BLaER1 (cell line): Measurements from ENCODE around the gene PXDN.
A peak's percentile ranks its signal among the peaks of the same experiment; 100 is the strongest.

Experiments used
- H3K27ac ChIP-seq: shearing (Covaris generic); formaldehyde crosslinking; 2 replicates; pipeline ENCODE4 v1.8.1; 2022
- H3K27me3 ChIP-seq: shearing (Covaris generic); formaldehyde crosslinking; 2 replicates; pipeline ENCODE4 v1.8.1; 2022
- H3K36me3 ChIP-seq: shearing (Covaris generic); formaldehyde crosslinking; 2 replicates; pipeline ENCODE4 v1.8.1; 2022
- H3K4me1 ChIP-seq: shearing (Covaris generic); formaldehyde crosslinking; 2 replicates; pipeline ENCODE4 v1.8.1; 2022
- H3K4me2 ChIP-seq: shearing (Covaris generic); formaldehyde crosslinking; 2 replicates; pipeline ENCODE4 v1.8.1; 2022
- H3K4me3 ChIP-seq: shearing (Covaris generic); formaldehyde crosslinking; 2 replicates; pipeline ENCODE4 v1.8.1; 2022
- H3K9ac ChIP-seq: shearing (Covaris generic); formaldehyde crosslinking; 2 replicates; pipeline ENCODE4 v1.8.1; 2022
- H3K9me3 ChIP-seq: shearing (Covaris generic); formaldehyde crosslinking; 2 replicates; pipeline ENCODE4 v1.8.1; 2022
- H4K20me1 ChIP-seq: shearing (Covaris generic); formaldehyde crosslinking; 2 replicates; pipeline ENCODE4 v1.8.1; 2022
- Cebpa-rat ChIP-seq: shearing (Covaris generic); IDR thresholded peaks from 2 replicates; pipeline ENCODE4 v1.8.1; 2022

Gene PXDN

DNA sequence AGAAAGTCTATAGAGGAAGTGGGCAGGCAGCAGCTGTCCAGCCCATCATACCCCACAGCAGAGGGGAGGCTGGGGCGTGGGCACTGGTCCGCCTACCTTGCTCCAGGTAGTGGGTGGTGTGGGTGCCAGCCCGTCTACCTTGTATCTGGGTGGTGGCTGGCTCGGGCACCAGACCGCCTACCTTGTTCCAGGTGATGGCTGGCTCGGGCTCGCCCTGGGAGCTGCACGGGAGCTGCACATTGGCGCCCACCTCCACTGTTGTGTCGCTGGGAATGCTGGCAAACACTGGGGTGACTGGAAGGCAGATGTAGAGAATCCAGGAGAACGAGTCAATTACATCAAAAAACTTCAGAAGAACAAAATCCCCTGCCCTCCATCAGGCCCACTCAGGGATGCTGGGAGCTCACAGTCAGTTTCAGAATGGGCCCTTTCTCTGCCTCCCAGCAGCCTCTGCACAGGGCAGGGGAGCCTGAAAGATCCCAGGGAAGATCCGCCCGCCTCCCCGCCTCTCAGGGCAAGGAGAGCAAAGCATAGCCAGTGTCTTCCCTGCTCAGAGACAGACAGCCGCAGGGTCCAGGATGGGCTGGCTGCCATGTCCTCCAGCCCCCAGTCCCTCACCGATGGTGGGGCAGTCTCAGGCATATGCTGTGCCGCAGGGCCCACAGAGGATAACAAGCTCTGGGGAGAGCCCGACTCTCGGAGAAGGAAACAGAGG, 82.3 kb downstream of the PXDN start:
- H3K27me3 ChIP-seq = no peaks in the 10 kb centered on the region
- peaks cover 96% of the 10 kb centered on the region for H3K36me3 ChIP-seq
- no peaks in the 10 kb centered on the region for H3K9me3 ChIP-seq
- H3K27ac ChIP-seq = no peak overlapping the region
- no peak overlapping the region for H3K4me3 ChIP-seq
- H3K4me1 ChIP-seq = no peaks in the 10 kb centered on the region
- H3K4me2 ChIP-seq = no peak overlapping the region
- 0 out of 2 replicates have a peak overlapping the region, but pooled peaks have one; percentile 15 for H3K9ac ChIP-seq
- peaks cover 95% of the 10 kb centered on the region for H4K20me1 ChIP-seq
- TF ChIP-seq Cebpa-rat = no peak

DNA sequence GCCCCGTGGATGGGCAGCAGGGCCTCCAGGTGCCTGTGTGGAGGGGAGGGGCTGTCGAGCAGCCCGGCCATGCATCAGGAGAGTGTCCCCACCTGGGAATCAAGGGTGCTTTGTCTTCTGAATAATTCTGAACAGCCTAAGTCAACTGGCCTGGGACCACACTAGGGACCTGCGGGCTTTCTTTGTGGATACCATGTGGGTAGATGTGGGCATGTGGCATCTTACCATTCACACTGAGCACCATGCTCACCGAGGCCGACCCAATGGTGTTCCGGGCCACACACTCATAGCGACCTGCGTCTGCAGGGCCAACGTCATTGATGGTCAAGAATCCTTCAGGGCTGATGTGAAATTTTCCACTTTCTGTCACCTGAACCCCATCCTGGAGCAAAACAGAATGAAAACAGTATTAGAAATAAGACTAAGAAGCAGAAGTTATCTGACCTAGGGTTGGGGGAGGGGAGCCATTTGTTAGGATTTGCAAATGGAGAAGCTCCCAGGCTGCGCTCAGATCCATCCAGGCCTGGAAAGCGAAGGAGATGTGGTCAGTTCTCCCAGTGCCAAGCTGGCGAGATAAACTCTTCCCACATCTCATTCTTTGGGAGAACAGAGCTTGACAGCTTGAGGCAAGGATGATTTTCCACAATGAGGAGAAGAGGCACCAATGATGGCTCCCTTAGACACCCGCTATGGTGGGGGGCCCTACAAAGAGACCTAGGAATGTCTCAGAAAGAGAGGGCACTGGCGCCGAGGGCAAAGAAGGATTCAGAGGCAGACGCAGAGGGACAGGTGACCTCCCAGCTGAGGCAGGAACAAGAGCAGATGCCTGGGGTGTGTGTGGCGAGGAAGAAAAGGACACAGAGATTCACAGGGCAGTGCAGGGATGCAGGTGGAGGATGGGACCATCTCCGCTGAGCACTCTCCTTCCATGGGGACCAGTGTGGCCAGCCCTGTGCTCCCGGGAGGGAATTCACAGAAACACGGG, 83.4 kb downstream of the PXDN start:
- Histone ChIP-seq H3K4me2 (no peak overlapping the region), H3K36me3 (peaks cover 97% of the 10 kb centered on the region), H3K4me1 (no peaks in the 10 kb centered on the region), H4K20me1 (peaks cover 95% of the 10 kb centered on the region), H3K27ac (no peak overlapping the region), H3K9ac (no peak overlapping the region), H3K9me3 (no peaks in the 10 kb centered on the region), H3K27me3 (no peaks in the 10 kb centered on the region), H3K4me3 (no peak overlapping the region)
- TF ChIP-seq Cebpa-rat = no peak

DNA sequence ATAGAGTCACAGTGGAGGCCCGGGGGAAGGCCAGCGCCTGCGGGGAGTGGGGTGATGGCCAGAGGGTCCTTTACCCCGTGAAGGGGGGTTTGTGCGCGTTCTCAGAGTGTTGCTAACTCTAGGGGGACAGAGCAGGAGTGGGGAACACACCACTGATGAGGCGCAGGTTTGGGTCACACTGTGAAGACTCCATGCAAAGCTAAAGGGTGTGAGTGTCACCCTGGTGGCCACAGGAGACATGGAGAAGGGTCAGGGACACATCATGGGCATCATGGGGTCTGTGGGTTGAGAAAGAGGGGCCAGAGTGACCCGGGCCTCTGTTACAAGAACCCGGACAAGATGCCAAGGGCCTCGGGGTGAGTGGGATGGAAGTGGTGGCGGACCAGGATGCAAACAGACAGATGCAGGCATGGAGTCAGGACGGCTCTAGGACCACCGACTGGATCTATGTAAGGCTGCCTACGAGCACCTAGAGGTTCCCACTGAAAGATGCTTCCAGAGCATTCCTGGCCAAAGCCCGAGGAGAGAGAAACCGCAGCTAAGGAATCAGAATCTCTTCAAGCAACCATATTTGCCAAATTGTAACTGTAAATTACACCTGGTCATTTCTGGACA, 84.3 kb downstream of the PXDN start:
- Histone ChIP-seq H3K4me2 (no peak overlapping the region), H3K4me3 (no peak overlapping the region), H3K4me1 (no peaks in the 10 kb centered on the region), H3K36me3 (peaks cover 97% of the 10 kb centered on the region), H3K27me3 (no peaks in the 10 kb centered on the region), H3K27ac (no peak overlapping the region), H3K9me3 (no peaks in the 10 kb centered on the region), H4K20me1 (peaks cover 95% of the 10 kb centered on the region), H3K9ac (no peak overlapping the region)
- no peak for TF ChIP-seq Cebpa-rat

DNA sequence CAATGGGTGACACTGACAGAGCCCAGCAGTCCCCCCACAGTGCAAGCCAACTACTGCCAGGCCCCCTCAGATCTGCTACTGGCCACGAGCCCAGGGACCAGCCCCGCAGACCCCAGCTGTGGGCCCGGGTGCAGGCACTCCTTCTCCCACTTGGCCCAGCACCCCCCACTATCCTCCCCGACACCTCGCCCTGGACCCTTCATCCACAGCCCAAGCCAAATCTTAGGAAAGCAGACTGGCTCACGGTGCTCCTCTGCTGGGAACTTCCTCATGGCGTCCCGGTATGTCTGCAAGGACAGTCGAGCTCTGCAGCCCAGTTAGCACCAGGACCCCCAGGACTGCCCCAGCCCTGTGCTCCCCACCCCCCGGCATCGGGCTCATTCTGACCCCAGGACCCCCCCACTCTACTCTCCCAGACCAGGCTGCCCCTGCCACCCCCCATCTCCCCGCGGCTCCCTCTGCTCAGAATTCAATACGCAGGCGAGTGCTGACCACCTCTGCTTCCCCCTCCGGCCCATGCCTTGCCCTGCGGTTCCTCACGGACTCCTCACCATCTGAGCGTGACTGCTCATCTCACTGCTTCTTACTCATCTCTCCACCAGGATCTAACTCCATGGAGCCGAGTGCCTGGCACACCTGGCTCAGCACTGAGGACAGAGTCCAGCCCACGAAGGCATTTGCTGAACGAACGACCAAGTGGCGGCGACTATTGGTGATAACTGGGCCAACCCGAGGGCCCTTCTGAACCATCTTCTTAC, 85.7 kb downstream of the PXDN start:
- peaks cover 95% of the 10 kb centered on the region for H4K20me1 ChIP-seq
- H3K4me2 ChIP-seq = no peak overlapping the region
- no peaks in the 10 kb centered on the region for H3K27me3 ChIP-seq
- no peaks in the 10 kb centered on the region for H3K9me3 ChIP-seq
- no peak overlapping the region for H3K27ac ChIP-seq
- no peaks in the 10 kb centered on the region for H3K4me1 ChIP-seq
- no peak overlapping the region for H3K9ac ChIP-seq
- H3K36me3 ChIP-seq = peaks cover 97% of the 10 kb centered on the region
- H3K4me3 ChIP-seq = no peak overlapping the region
- TF ChIP-seq Cebpa-rat = no peak

DNA sequence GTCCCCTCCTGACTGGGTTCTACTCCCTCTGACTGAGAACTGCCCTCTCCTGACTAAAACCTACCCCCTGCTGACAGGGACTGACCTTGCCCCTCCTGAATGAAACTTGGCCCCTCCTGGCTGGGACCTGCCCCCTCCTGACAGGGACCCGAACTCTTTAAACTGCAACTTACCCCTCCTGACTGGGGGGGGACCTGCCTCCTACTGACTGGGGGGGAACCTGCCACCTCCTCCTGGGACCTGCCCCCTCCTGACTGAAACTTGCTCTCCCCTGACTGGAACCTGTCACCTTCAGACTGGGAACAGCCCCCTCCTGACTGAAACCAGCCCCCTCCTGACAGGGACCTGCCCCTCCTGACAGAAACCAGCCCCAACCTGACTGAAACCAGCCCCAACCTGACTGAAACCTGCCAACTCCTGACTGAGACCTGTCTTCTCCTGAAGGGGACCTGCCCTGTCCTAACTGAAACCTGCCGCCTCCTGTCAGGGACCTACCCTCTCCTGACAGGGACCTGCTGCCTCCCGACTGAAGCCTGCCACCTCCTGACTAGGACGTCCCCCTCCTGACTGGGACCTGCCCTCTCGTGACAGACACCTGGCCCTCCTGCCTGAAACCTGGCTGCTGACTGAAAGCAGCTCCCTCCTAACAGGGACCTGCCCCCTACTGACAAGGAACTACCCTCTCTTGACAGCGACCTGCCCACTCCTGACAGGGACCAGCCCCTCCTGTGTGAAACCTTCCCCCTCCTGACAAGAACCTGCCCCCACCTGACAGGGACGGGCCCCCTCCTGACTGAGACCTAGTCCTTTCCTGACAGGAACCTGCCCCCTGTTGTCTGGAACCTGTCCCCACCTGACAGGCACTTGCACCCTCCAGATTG, 87.1 kb downstream of the PXDN start:
- Histone ChIP-seq H3K36me3 (peaks cover 97% of the 10 kb centered on the region), H3K9ac (peak overlapping the region; percentile 57), H3K4me1 (no peaks in the 10 kb centered on the region), H3K27ac (peak overlapping the region; percentile 51; the same call in 1 of the 2 replicates), H3K4me3 (no peak overlapping the region), H3K4me2 (no peak overlapping the region), H3K27me3 (no peaks in the 10 kb centered on the region), H3K9me3 (no peaks in the 10 kb centered on the region), H4K20me1 (peaks cover 95% of the 10 kb centered on the region)
- no peak for TF ChIP-seq Cebpa-rat

DNA sequence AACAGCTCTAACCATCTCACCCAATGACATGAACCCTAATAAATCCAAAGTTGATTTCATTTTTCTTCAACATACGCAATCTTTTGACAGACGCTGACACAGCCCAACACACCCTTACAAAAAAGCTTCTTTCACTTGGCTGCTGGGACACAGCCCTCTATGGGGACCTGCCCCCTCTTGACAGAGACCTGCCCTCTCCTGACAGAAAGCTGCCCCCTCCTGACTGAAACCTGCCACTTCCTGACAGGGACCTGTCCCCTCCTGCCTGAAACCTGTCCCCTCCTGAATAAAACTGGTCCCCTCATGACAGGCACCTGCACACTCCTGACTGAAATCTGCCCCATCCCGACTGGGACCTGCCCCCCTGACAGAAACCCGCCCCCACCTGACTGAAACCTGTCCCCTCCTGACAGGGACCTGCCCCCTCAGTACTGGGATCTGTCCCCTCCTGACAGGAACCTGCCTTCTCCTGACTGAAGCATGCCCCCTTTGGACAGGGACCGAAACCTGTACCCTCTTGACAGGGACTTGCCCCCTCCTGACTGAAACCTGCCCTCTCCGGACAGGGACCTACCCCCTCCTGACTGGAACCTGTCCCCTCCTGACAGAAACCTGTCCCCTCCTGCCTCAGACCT, 87.9 kb downstream of the PXDN start:
- Histone ChIP-seq H3K9me3 (no peaks in the 10 kb centered on the region), H3K4me1 (no peaks in the 10 kb centered on the region), H3K4me3 (no peak overlapping the region), H3K9ac (peak overlapping the region; percentile 57), H3K4me2 (no peak overlapping the region), H4K20me1 (peaks cover 95% of the 10 kb centered on the region), H3K27me3 (no peaks in the 10 kb centered on the region), H3K36me3 (peaks cover 97% of the 10 kb centered on the region), H3K27ac (peak overlapping the region; percentile 51; the same call in 1 of the 2 replicates)
- TF ChIP-seq Cebpa-rat = no peak

DNA sequence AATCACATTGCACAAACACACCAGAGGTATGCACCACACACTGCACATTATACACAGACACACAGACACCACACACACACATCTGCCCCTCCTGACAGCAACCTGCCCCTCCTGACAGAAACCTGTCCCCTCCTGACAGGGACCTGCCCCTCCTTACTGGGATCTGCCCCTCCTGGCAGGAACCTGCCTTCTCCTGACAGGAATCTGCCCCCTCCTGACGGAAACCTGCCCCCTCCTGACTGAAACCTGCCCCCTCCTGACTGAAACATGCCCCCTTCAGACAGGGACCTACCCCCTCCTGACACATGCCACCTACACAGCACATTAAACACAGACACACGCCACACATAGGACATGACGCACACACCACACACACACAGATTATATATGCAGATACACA, 88.9 kb downstream of the PXDN start:
- Histone ChIP-seq H3K36me3 (peaks cover 97% of the 10 kb centered on the region), H3K27me3 (no peaks in the 10 kb centered on the region), H3K4me3 (no peak overlapping the region), H3K9ac (no peak overlapping the region), H4K20me1 (peaks cover 95% of the 10 kb centered on the region), H3K9me3 (no peaks in the 10 kb centered on the region), H3K4me2 (no peak overlapping the region), H3K27ac (no peak overlapping the region), H3K4me1 (no peaks in the 10 kb centered on the region)
- no peak for TF ChIP-seq Cebpa-rat

DNA sequence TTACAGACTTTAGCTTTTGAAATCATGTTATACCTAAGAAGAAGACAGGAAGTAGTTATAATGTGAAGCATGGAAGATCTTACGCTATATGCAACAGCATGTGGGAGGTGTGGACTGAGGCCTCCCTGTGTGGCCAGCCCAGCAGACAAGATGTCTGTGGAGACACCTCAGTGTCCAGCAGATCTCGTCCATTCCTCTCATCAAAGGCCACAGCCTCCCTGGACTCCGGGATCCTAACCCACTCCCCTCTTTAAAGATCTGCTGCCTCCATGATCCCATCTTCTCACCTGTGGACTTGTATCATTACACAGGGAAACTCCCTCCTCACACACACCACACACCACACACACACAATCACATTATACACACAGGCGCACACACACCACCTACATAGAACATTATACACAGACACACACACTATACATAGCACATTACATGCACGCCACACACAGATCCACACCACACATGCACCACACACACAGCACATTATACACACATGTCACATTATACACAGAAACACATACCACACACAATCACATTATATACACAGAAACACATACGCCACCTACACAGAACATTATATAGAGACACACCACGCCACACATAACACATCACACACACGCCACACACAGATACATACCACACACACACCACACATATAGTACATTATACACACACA, 89.5 kb downstream of the PXDN start:
- Histone ChIP-seq H3K27ac (no peak overlapping the region), H3K4me1 (no peaks in the 10 kb centered on the region), H3K4me3 (no peak overlapping the region), H3K9ac (no peak overlapping the region), H3K36me3 (peaks cover 97% of the 10 kb centered on the region), H3K27me3 (no peaks in the 10 kb centered on the region), H3K9me3 (no peaks in the 10 kb centered on the region), H4K20me1 (peaks cover 95% of the 10 kb centered on the region), H3K4me2 (no peak overlapping the region)
- no peak for TF ChIP-seq Cebpa-rat
